Activated T-helper 1 cell treated with anti-CD3 and anti-CD28 coated beads, Interleukin-2, amount 50 U/mL, for 16 hours (primary cell): ENCODE measurements around the gene NEUROG2.
A peak's percentile ranks its signal among the peaks of the same experiment; 100 is the strongest.
"Not testable (repeated sequence)": the region's sequence is repeated elsewhere in the genome, so short reads cannot be mapped to it uniquely, and the experiment has no call there.

Source experiments
- DNase-seq, 2 donors: peaks; one replicate each; pipeline ENCODE4 v3.0.0-alpha.2; 2020; ENCODE audit warnings: low read depth in 1 of 2, low spot score in 1 of 2

NEUROG2 gene

GRCh38 chr4:112516066-112516470, at the start of gene NEUROG2:
TSS of gene NEUROG2 (minus strand) at chr4:112516180. CDS start at chr4:112515475, 705 bp downstream.
- no peak for DNase-seq

DNA sequence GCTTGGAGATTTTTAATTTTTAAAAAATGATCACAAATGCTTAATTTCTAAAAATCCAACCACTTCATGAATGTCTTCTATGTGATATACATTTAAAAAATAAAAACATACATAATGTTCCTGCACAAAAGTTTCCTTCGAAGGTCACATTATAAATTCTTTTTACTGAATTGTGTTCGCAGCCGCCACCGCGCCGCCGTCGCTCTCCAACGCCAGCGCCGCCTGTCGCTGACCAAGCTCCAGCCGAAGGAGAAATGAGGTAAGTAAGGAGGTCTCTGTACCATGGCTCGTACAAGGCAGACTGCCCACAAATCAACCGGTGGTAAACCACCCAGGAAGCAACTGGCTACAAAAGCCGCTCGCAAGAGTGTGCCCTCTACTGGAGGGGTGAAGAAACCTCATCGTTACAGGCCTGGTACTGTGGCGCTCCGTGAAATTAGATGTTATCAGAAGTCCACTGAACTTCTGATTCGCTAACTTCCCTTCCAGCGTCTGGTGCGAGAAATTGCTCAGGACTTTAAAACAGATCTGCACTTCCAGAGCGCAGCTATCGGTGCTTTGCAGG, 48.8 kb upstream of the NEUROG2 start:
- DNase-seq, result no peak

- DNase-seq, result no peak
Measured at GRCh38 chr4:112563431-112564200, 47.6 kb upstream of the NEUROG2 start.

- no peak for DNase-seq
Measured at GRCh38 chr4:112562254-112562879, 46.4 kb upstream of the NEUROG2 start.

DNA sequence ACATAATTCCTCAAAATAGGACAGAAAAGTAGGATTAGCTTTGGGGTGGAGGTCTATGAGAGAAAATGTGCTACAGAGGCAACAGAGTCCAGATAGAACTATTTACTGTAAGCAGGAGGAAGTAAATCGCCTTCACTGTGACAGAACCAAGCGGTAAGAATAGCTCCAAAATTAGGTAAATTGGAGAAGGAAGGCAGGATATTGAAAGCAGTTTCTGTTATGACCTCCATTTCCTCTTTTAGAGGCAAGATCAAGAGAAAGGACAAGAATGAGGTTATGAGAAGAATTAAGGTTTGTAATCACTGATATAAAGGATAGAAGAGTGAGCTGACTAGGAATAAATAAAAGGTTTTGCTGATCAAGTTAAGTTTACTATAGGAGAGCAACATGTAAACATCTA, 44.1 kb upstream of the NEUROG2 start:
- no peak for DNase-seq

DNA sequence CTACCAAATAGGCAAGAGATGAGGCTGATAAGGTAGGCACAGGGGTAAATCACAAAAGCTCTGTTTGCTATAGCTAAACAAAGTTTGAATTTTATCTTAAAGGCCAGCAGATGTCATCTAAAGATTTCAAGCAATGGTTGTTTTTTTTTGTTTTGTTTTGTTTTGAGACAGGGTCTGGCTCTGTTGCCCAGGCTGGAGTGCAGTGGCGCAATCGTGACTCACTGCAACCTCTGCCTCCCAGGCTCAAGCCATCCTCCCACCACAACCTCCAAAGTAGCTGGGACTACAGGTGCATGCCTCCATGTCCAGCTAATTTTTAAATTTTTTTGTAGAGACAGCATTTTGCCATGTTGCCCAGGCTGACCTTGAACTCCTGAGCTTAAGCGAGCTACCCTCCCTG, 43.1 kb upstream of the NEUROG2 start:
- DNase-seq, result no peak

GRCh38 chr4:112557676-112558411, 41.9 kb upstream of the NEUROG2 start:
- DNase-seq, result no peak

- DNase-seq, result not testable (repeated sequence)
Measured at GRCh38 chr4:112554271-112554670, 38.3 kb upstream of the NEUROG2 start.

DNA sequence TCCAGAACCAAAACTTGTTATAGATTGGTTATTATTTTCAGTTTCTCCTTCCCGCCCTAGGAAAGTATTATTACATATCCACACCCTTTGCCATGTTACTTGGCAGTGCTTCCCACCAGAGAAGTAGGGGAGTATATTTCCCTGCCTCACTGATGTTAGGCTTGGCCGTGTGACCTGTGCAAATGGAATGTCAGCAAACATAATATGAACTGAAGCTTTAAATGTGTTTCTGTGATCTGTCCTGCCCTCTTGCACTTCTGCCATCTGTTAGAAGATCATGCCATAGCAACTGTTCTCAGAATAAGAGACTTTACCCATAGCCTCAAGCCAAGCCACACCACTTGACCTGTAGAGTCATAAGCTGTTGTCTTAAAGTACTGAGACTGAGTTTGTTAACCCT, 36.7 kb upstream of the NEUROG2 start:
- no peak for DNase-seq

DNA sequence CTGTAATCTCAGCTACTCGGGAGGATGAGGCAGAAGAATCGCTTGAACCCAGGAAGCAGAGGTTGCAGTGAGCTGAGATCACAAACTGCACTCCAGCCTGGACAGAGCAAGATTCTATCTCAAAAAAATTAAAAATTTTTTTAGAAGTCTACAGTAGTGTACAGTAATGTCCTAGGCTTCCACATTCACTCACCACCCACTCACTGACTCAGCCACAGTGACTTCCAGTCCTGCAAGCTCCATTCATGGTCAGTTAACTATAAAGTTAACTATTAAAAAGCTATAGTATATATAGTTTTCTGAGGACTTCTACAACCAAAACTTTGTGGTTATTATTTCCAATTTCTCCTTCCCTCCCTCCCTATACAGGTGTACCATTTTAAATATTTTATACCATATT, 34.7 kb upstream of the NEUROG2 start:
- no peak for DNase-seq

- no peak for DNase-seq
Measured at GRCh38 chr4:112546476-112546875, 30.5 kb upstream of the NEUROG2 start.

GRCh38 chr4:112545346-112545745, 29.4 kb upstream of the NEUROG2 start:
- no peak for DNase-seq

GRCh38 chr4:112540695-112541094, 24.7 kb upstream of the NEUROG2 start:
- DNase-seq, result no peak

GRCh38 chr4:112536123-112536522, 20.1 kb upstream of the NEUROG2 start:
- no peak for DNase-seq

DNA sequence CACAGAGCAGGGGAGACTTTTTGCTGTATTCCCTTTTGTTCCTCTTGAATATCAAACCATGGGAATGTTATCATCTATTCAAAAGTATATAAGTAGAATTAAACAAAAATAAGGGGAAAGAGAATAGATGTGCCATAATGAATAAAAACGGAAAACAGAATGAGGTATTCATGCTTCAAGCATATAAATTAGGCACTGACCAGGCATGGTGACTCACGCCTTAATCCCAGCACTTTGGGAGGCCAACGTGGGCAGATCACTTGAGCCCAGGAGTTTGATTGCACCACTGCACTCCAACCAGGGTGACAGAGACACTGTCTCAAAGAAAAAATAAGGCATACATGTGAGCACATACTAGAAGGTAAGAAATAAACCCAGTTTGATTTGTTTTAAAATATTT, 16.3 kb upstream of the NEUROG2 start:
- DNase-seq, result no peak

- no peak for DNase-seq
Measured at GRCh38 chr4:112531146-112531545, 15.2 kb upstream of the NEUROG2 start.

DNA sequence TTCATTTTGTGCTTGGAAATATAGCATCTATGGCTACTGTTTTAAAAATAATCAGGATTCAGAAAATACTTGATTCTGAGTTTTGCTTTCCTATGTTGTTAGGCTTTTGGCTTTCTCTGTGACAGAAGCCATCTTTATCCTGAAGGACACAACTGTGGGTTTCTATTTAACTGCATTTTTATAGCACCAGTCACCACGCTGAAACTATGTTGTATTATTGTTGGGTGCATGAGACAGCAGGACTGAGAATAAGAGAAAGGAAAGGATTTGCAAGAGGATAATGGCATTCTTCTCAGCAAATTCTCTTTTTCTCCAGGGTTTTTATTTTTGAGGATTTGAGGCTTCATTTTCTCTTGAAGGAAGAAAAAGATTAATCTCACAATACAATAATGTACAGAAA, 10.1 kb upstream of the NEUROG2 start:
- no peak for DNase-seq

DNA sequence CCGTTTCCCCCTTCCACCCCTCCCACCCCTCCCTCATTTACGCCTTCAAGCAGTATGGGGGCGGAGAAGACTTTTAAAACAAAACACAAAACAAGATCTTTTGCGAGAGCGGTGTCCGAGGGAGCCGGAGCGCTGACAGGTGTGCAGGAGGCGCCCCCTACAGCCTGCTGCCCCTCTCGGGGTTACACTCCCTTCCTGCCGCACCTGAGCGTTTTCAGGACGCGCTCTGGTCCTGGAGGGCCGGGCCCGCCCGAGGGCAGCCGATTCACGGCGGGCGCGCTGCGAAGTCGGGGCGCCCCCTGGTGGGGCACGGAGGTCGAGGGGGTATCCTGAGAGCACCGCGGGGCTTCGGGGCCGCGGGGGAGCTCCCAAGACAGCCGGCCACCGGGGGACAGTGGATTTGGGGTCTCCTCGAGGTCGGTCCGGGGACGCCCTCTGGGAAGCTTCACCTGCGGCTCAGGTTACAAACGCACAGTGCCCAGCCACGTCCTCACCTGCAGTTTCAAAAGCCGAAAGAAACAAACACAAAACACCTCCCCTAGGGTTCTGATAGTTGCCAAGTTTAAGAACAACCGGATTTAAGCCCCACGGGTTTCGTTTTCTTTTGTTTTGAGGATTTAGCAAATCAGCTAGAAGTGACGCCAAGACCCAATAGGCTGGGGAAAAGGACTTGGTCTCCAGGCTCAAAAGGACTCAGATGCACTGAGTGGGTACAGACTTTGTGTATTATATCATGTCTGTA, 8.0 kb upstream of the NEUROG2 start:
- DNase-seq, result peak; percentile 59 to 60

GRCh38 chr4:112523008-112523721, 7.2 kb upstream of the NEUROG2 start:
- DNase-seq, result no peak

DNA sequence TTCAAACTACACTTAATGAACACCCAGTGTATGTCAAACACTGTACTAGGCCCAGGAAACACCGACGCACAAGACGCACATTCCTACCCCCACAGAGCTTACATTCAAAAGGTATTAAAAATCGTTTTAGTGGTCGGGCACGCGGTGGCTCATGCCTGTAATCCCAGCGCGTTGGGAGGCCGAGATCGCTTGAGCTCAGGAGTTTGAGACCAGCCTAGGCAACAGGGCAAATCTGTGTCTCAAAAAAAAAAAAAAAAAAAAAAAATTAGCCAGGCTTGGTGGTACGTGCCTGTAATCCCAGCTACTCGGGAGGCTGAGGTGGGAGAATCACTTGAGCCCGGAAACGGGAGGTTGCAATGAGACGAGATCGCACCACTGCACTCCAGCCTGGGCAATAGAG, 6.5 kb upstream of the NEUROG2 start:
- DNase-seq, result not testable (repeated sequence)
